T-helper 1 cell treated with Interleukin-12 subunit alpha and Interleukin-12 subunit beta and Interleukin-4 antibody, amounts not matched to agents 30 ng/mL and 1 ng/mL, for 36 hours (primary cell): ENCODE results near the gene FGF14. TPM values are rescaled to one million over a fixed set of nuclear protein-coding genes. Genes with fewer than 3 reads are reported as not detected.

Source experiments
- intact Hi-C: fragments of 100-400 bp; cut with micrococcal nuclease; formaldehyde crosslinking; loops from one replicate; pipeline ENCODE4 v1.15.1; 2024
- total RNA-seq: library from RNA; stranded (reverse); gene quantifications from 2 replicates; pipeline ENCODE4 v1.2.3, GENCODE V29; 2022

Gene FGF14
- total RNA-seq, 1 donor from 2014 or later: not detected

- intact Hi-C loops: no loop called here
Observed at GRCh38 chr13:102369302-102369701, 32.5 kb downstream of the FGF14 start.

GRCh38 chr13:102367836-102368235, 34.0 kb downstream of the FGF14 start:
- intact Hi-C loops: no loop called here

GRCh38 chr13:102361113-102361512, 40.7 kb downstream of the FGF14 start:
- intact Hi-C loops: no loop called here

- intact Hi-C loops: no loop called here
Observed at GRCh38 chr13:102359264-102359663, 42.6 kb downstream of the FGF14 start.

GRCh38 chr13:102355251-102355650, 46.6 kb downstream of the FGF14 start:
- intact Hi-C loops: no loop called here

GRCh38 chr13:102354011-102354410, 47.8 kb downstream of the FGF14 start:
- intact Hi-C loops: no loop called here

GRCh38 chr13:102351521-102351920, 50.3 kb downstream of the FGF14 start:
- intact Hi-C loops: no loop called here

- intact Hi-C loops: no loop called here
Observed at GRCh38 chr13:102347490-102347889, 54.4 kb downstream of the FGF14 start.

GRCh38 chr13:102346769-102347168, 55.1 kb downstream of the FGF14 start:
- intact Hi-C loops: no loop called here

- intact Hi-C loops: no loop called here
Observed at GRCh38 chr13:102344410-102344809, 57.4 kb downstream of the FGF14 start.

- intact Hi-C loops: no loop called here
Observed at GRCh38 chr13:102333320-102334198, 68.3 kb downstream of the FGF14 start.

- intact Hi-C loops: no loop called here
Observed at GRCh38 chr13:102328909-102329308, 72.9 kb downstream of the FGF14 start.

- intact Hi-C loops: no loop called here
Observed at GRCh38 chr13:102327119-102327617, 74.7 kb downstream of the FGF14 start.

- intact Hi-C loops: no loop called here
Observed at GRCh38 chr13:102326381-102327118, 75.3 kb downstream of the FGF14 start.

GRCh38 chr13:102325321-102325720, 76.5 kb downstream of the FGF14 start:
- intact Hi-C loops: no loop called here

GRCh38 chr13:102323505-102323904, 78.3 kb downstream of the FGF14 start:
- intact Hi-C loops: no loop called here

- intact Hi-C loops: no loop called here
Observed at GRCh38 chr13:102323012-102323411, 78.8 kb downstream of the FGF14 start.

- intact Hi-C loops: no loop called here
Observed at GRCh38 chr13:102322211-102322610, 79.6 kb downstream of the FGF14 start.

GRCh38 chr13:102318233-102318632, 83.6 kb downstream of the FGF14 start:
- intact Hi-C loops: no loop called here

- intact Hi-C loops: no loop called here
Observed at GRCh38 chr13:102317593-102317992, 84.3 kb downstream of the FGF14 start.

GRCh38 chr13:102316732-102317131, 85.1 kb downstream of the FGF14 start:
- intact Hi-C loops: no loop called here

GRCh38 chr13:102312841-102313240, 89.0 kb downstream of the FGF14 start:
- intact Hi-C loops: no loop called here
